ENCODE results near the gene CDYL2. TPM values are rescaled to one million over a fixed set of nuclear protein-coding genes. Genes with fewer than 3 reads are reported as not detected.

Gene CDYL2
- total RNA-seq, 2 experiments from 2014 or later = 0.98 to 2.5 TPM

DNA sequence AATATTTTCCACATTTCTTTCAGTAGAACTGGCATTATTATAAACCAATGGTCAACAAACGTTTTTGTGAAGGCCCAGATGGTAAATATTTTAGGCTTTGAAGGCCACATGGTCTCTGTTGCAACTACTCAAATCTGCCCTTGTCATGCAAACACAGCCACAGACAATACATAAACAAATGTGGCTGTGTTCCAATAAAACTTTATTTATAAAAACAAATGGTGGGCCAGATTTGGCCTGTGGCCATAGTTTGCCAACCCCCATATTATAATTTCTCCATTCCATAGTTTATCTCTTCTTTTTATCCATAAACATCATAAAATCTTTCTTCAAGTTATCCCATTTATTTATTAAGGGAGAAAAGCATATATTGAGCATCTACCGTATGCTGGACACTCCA lies 98.8 kb downstream of the CDYL2 start:
- Histone ChIP-seq H2AFZ (ENCODE audit: low read length) (no peak overlapping the region), H3K4me3 (ENCODE audit: low read depth, low read length, poor library complexity, severe bottlenecking) (no peak overlapping the region), H3K9me2 (ENCODE audit: insufficient read depth, low read length) (no peaks in the 10 kb centered on the region), H3K4me1 (ENCODE audit: insufficient read depth, low read length, poor library complexity, severe bottlenecking) (no peaks in the 10 kb centered on the region), H3K36me3 (ENCODE audit: insufficient read depth, low read length) (no peaks in the 10 kb centered on the region), H3K9me3 (ENCODE audit: low read length) (no peaks in the 10 kb centered on the region), H4K20me1 (ENCODE audit: insufficient read depth, low read length) (no peaks in the 10 kb centered on the region), H3K79me2 (ENCODE audit: insufficient read depth, low read depth, low read length) (no peaks in the 10 kb centered on the region), H3K4me2 (ENCODE audit: low read length) (no peak overlapping the region), H3K27ac (ENCODE audit: low read depth, low read length, poor library complexity, severe bottlenecking) (no peak overlapping the region)
- DNase-seq (ENCODE audit: low spot score) = no peak
- BruUV-seq (replicated peaks) = no TSS peak
- intact Hi-C loops (cut with micrococcal nuclease; ENCODE audit: unreplicated experiment) = no loop called here
- POLR2A ChIA-PET = no interaction called here
- no peak for TF ChIP-seq EZH2phosphoT487 (IDR thresholded peaks at IDR 0.05; ENCODE audit: borderline replicate concordance, low read depth, low read length)
- TF ChIP-seq, protein P1, sequence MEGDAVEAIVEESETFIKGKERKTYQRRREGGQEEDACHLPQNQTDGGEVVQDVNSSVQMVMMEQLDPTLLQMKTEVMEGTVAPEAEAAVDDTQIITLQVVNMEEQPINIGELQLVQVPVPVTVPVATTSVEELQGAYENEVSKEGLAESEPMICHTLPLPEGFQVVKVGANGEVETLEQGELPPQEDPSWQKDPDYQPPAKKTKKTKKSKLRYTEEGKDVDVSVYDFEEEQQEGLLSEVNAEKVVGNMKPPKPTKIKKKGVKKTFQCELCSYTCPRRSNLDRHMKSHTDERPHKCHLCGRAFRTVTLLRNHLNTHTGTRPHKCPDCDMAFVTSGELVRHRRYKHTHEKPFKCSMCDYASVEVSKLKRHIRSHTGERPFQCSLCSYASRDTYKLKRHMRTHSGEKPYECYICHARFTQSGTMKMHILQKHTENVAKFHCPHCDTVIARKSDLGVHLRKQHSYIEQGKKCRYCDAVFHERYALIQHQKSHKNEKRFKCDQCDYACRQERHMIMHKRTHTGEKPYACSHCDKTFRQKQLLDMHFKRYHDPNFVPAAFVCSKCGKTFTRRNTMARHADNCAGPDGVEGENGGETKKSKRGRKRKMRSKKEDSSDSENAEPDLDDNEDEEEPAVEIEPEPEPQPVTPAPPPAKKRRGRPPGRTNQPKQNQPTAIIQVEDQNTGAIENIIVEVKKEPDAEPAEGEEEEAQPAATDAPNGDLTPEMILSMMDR (conservative IDR thresholded peaks at IDR 0.05; ENCODE audit: low read length) = no peak
- CTCF ChIA-PET (ENCODE audit: unreplicated experiment) = no interaction called here

DNA sequence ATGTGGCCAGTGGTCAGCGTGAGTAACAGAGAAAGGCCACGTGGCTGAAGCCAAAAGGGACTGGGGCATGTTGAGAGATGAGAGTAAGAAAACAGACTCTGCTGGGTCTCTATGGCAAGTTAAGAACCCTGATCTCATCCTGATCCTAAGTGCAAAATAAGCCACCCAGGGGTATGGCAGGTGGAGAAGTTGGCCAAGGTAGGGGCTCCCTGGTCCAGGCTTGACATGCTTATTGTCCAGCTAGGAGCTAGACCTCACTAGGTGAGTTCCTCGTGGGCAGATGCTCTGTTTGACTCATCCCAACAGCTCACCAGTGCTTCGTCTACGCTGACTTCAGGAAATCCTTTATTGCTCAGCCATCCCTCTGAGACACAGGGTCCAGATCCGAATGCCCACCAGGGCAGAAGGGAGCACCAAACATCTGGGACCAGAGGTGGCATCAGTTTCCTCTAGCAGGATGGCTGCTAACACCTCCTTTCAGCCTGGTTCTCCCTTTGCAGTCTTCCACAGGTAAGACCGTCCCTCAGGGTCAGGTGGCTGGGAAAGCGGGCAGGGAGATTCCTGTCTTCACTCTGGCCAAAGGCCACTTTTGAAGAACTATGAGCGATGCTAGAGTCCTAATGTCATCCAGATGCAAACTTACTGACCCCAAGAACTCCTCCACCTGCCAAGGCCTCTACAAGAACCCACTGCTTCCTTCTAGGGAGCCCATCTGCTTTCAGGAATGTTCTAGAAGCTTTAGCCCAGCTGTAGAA lies 99.5 kb downstream of the CDYL2 start:
- no peak overlapping the region for H2AFZ ChIP-seq (ENCODE audit: low read length)
- H3K4me2 ChIP-seq (ENCODE audit: low read length) = no peak overlapping the region
- intact Hi-C loops (cut with micrococcal nuclease; ENCODE audit: unreplicated experiment) = no loop called here
- TF ChIP-seq, protein P1 (conservative IDR thresholded peaks at IDR 0.05; ENCODE audit: low read length) = no peak
- no peak for TF ChIP-seq EZH2phosphoT487 (IDR thresholded peaks at IDR 0.05; ENCODE audit: borderline replicate concordance, low read depth, low read length)
- no peaks in the 10 kb centered on the region for H4K20me1 ChIP-seq (ENCODE audit: insufficient read depth, low read length)
- BruUV-seq (replicated peaks) = no TSS peak
- H3K9me3 ChIP-seq (ENCODE audit: low read length) = no peaks in the 10 kb centered on the region
- no peak overlapping the region for H3K27ac ChIP-seq (ENCODE audit: low read depth, low read length, poor library complexity, severe bottlenecking)
- POLR2A ChIA-PET = no interaction called here
- no peaks in the 10 kb centered on the region for H3K36me3 ChIP-seq (ENCODE audit: insufficient read depth, low read length)
- H3K79me2 ChIP-seq (ENCODE audit: insufficient read depth, low read depth, low read length) = no peaks in the 10 kb centered on the region
- H3K4me1 ChIP-seq (ENCODE audit: insufficient read depth, low read length, poor library complexity, severe bottlenecking) = no peaks in the 10 kb centered on the region
- no peak overlapping the region for H3K4me3 ChIP-seq (ENCODE audit: low read depth, low read length, poor library complexity, severe bottlenecking)
- CTCF ChIA-PET (ENCODE audit: unreplicated experiment) = no interaction called here
- no peak for DNase-seq (ENCODE audit: low spot score)
- H3K9me2 ChIP-seq (ENCODE audit: insufficient read depth, low read length) = no peaks in the 10 kb centered on the region
